ENCODE data around the gene CACNG5. TPM values are rescaled to one million over a fixed set of nuclear protein-coding genes. Genes with fewer than 3 reads are reported as not detected.
"Not testable (repeated sequence)": the region's sequence is repeated elsewhere in the genome, so short reads cannot be mapped to it uniquely, and the experiment has no call there.

Gene CACNG5
- total and polyA plus RNA-seq, 3 donors from 2014 or later: 0.55 TPM; not detected in 2

DNA sequence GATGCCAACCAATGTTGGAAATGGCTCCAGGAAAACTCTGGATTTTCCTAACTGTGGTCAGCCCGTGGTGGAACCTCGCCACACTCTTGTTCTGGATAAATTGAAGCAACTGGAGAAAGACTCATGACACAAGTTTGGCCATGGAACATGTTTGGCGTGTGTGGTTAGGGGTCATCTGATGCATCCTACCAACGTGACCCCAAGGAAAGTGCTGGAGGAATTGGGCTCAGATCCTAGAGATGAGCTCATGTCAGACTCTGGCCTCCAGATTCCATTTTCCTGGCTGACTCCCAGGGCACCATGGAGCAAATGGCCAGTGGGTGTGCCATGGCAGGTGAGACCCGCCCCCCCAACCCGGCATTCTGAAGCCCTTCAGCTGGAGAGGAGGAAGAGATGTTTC is 58.5 kb downstream of the CACNG5 start:
- no peak for DNase-seq
- no peak overlapping the region for H3K27ac ChIP-seq
- H3K36me3 ChIP-seq (ENCODE audit: low read depth, missing control alignments): no peaks in the 10 kb centered on the region
- TF ChIP-seq POLR2A (IDR thresholded peaks at IDR 0.05) (no peak), CTCF (IDR thresholded peaks at IDR 0.05) (no peak)
- no peaks in the 10 kb centered on the region for H3K27me3 ChIP-seq
- H3K9me3 ChIP-seq: no peaks in the 10 kb centered on the region
- intact Hi-C loops (cut with DNase I; ENCODE audit: low total_unique reads): no loop called here
- H3K4me3 ChIP-seq: no peak overlapping the region
- no peaks in the 10 kb centered on the region for H3K4me1 ChIP-seq
- WGBS, 2 donors: 86 to 91% methylated on average over 6 of the region's 6 CpGs

DNA sequence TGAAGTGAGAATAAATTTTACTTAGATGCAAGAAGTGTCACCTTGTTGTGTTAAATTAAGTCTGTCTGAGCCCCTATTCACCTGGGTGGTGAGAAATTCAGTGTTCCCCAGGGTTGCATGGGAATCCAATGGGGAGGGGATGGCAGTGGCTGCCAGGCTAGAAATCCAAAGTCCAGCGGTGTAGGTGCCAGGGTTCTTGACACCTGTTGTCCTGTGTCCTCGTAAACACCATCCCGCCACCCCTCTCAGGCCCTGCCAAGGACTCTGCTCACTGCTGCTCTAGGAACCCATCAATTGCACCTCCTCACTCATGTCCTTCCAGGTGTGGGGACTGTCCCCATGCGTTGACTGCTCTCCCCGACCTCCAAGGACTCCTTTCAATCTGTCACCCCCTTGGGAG is 58.9 kb downstream of the CACNG5 start:
- intact Hi-C loops (cut with DNase I; ENCODE audit: low total_unique reads): no loop called here
- Histone ChIP-seq H3K27me3 (no peaks in the 10 kb centered on the region), H3K4me1 (no peaks in the 10 kb centered on the region), H3K9me3 (no peaks in the 10 kb centered on the region), H3K36me3 (ENCODE audit: low read depth, missing control alignments) (no peaks in the 10 kb centered on the region), H3K27ac (no peak overlapping the region), H3K4me3 (no peak overlapping the region)
- no peak for TF ChIP-seq POLR2A (IDR thresholded peaks at IDR 0.05)
- TF ChIP-seq CTCF (IDR thresholded peaks at IDR 0.05): no peak
- DNase-seq: no peak
- WGBS, 2 donors: 85 to 90% methylated on average over 5 of the region's 5 CpGs

DNA sequence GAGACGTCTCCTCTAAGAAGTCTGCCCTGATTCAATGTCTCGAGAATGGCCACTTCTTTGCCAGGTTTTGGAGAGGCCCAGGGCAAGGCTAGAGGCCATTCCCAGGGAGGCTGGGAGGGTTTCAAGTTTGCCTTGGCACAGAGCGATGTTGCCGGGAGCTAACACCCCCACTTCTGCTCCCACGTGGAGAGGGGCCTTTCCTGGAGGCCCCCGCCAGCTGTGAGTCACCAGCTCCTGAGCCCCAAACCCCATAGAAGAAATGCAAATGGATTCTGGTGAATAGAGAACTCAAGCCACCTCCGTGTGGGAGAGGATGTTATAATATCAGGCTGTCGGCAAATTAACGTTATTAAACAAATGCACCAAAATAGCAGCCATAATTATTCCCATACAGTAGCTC is 62.2 kb downstream of the CACNG5 start:
- H3K4me3 ChIP-seq: no peak overlapping the region
- no peak overlapping the region for H3K27ac ChIP-seq
- no peaks in the 10 kb centered on the region for H3K9me3 ChIP-seq
- TF ChIP-seq CTCF (IDR thresholded peaks at IDR 0.05) (no peak), POLR2A (IDR thresholded peaks at IDR 0.05) (no peak)
- no peaks in the 10 kb centered on the region for H3K27me3 ChIP-seq
- no peaks in the 10 kb centered on the region for H3K36me3 ChIP-seq (ENCODE audit: low read depth, missing control alignments)
- intact Hi-C loops (cut with DNase I; ENCODE audit: low total_unique reads): no loop called here
- no peaks in the 10 kb centered on the region for H3K4me1 ChIP-seq
- DNase-seq: no peak
- WGBS, 2 donors: 62 to 78% methylated on average over 8 to 9 of the region's 9 CpGs

DNA sequence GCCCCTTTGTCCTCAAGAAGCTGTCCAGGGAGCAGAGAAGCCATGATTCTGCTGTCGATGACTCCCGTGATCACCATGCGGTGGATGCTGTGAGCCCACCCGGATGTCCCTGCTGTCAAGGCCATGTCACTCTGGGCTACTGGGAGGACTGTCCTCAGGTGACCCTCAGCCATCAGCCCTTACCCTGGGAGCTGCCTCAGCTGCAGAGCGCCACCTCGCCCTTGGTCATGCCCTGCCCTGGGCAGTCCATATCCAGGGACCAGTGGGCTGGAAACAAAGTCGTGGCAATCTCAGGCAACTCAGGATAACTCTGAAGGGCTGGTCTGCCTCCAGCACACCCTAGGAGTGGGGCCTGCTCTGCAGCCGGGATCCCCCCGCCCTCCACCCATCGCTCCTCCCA is 63.6 kb downstream of the CACNG5 start:
- no peaks in the 10 kb centered on the region for H3K4me1 ChIP-seq
- TF ChIP-seq POLR2A (IDR thresholded peaks at IDR 0.05) (no peak), CTCF (IDR thresholded peaks at IDR 0.05) (no peak)
- H3K27me3 ChIP-seq: no peaks in the 10 kb centered on the region
- WGBS, 2 donors: 77 to 88% methylated on average over 3 to 10 of the region's 10 CpGs
- no peaks in the 10 kb centered on the region for H3K36me3 ChIP-seq (ENCODE audit: low read depth, missing control alignments)
- H3K27ac ChIP-seq: no peak overlapping the region
- intact Hi-C loops (cut with DNase I; ENCODE audit: low total_unique reads): no loop called here
- H3K9me3 ChIP-seq: no peaks in the 10 kb centered on the region
- DNase-seq: no peak
- H3K4me3 ChIP-seq: no peak overlapping the region

DNA sequence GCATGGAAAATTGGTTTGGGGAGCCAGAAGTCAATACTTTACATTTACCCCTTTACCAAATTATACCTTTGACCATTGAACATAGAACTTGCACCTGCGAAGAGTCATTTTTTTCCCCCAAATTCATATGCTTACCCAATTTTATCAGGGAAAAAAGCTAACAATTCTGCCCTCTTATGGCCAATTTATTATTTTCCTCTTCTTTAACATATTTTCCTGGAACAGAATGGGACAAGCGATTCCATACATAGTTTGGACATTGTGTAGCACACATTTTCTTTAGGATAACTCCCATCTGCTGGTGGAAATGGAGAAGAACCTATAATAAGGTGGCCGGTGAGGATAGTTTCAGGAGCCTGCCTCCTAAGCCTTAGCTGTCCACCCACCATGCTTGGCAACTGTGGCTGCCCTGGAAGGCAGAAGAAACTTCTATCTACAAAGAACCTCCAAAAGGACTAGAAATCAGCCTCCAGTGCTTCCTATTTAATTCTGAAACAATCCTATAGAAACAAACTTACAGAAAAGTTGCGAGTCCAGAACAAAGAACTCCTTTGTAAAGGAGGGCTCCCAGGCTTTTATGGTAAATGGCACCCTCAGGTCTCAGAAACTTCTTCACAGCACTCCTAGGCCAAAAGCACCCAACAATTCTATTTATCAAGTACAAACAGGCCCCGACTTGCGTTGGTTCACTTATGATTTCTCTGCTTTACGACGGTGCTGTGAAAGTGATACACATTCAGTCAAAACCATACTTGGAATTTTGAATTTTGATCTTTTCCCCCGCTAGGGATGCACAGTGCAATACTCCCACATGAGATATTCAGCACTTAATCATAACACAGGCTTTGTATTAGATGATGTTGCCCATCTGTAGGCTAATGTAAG is 65.5 kb downstream of the CACNG5 start:
- no peaks in the 10 kb centered on the region for H3K27me3 ChIP-seq
- no peak for DNase-seq
- H3K27ac ChIP-seq: no peak overlapping the region
- TF ChIP-seq CTCF (IDR thresholded peaks at IDR 0.05) (peak in 2 of 3 experiments; percentile 9 to 50), POLR2A (IDR thresholded peaks at IDR 0.05) (no peak)
- 66 to 75% methylated on average over 9 of the region's 9 CpGs for WGBS, 2 donors
- no peaks in the 10 kb centered on the region for H3K36me3 ChIP-seq (ENCODE audit: low read depth, missing control alignments)
- H3K4me3 ChIP-seq: no peak overlapping the region
- peaks cover 10% of the 10 kb centered on the region for H3K4me1 ChIP-seq
- intact Hi-C loops (cut with DNase I; ENCODE audit: low total_unique reads): no loop called here
- H3K9me3 ChIP-seq: no peaks in the 10 kb centered on the region

DNA sequence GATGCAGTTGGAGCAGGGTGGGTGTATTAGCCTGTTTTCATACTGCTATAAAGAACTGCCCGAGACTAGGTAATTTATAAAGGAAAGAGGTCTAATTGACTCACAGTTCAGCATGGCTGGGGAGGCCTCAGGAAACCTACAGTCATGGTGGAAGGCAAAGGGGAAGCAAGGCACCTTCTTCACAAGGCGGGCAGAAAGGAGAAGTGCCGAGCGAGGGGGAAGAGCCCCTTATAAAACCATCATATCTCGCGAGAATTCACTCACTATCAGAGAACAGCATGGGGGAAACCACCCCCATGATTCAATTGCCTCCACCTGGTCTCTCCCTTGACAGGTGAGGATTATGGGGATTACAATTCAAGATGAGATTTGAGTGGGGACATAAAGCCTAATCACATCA is 68.4 kb downstream of the CACNG5 start:
- H3K27ac ChIP-seq; intact Hi-C loops (cut with DNase I; ENCODE audit: low total_unique reads); H3K27me3 ChIP-seq; H3K9me3 ChIP-seq; H3K36me3 ChIP-seq (ENCODE audit: low read depth, missing control alignments); H3K4me3 ChIP-seq; DNase-seq: not testable (repeated sequence)
- H3K4me1 ChIP-seq: peaks cover 13% of the 10 kb centered on the region
- 69 to 93% methylated on average over 6 of the region's 6 CpGs for WGBS, 2 donors
